VCaP (cell line): Measurements from ENCODE around the gene GRAMD2A.
A peak's percentile ranks its signal among the peaks of the same experiment; 100 is the strongest.

ENCODE experiments used
- H3K27ac ChIP-seq: fragments of 450-650 bp; 2 replicates; pipeline ENCODE4 v1.5.1; 2017
- TF ChIP-seq, protein P1 (sequence below): fragments of 450-650 bp; conservative IDR thresholded peaks from 2 replicates; pipeline ENCODE4 v1.5.1; 2017; ENCODE audit warnings: mild to moderate bottlenecking, moderate library complexity

The GRAMD2A gene

DNA sequence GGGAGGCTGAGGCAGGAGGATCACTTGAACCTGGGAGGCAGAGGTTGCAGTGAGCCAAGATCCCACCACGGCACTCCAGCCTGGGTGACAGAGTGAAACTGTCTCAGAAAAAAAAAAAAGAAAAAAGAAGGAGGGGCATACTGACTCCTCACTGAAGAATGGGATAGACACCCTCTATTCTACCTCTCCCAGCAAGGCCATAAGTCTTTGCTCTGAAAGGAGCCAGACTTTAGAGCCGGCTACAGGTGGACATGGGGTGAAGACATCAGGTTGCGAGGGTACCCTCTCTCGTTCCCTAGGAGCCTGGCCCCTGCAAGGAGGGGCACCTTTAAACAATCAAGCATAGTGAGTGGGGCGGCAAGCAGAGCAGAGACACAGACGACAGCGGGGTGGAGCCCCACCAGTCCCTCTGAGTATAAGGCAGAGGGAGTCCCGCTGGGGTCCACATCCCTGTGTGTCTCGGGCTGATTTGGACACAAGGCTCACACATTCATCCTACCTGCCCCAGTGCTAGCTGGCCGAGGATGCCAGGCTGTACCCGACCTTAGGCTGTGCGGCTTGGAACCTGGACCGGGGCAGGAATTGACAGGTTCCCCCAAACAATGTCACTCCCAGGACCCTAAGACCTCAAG lies 1.1 kb downstream of the GRAMD2A start:
- TF ChIP-seq, protein P1, sequence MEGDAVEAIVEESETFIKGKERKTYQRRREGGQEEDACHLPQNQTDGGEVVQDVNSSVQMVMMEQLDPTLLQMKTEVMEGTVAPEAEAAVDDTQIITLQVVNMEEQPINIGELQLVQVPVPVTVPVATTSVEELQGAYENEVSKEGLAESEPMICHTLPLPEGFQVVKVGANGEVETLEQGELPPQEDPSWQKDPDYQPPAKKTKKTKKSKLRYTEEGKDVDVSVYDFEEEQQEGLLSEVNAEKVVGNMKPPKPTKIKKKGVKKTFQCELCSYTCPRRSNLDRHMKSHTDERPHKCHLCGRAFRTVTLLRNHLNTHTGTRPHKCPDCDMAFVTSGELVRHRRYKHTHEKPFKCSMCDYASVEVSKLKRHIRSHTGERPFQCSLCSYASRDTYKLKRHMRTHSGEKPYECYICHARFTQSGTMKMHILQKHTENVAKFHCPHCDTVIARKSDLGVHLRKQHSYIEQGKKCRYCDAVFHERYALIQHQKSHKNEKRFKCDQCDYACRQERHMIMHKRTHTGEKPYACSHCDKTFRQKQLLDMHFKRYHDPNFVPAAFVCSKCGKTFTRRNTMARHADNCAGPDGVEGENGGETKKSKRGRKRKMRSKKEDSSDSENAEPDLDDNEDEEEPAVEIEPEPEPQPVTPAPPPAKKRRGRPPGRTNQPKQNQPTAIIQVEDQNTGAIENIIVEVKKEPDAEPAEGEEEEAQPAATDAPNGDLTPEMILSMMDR, result no peak
- H3K27ac ChIP-seq, result no peak overlapping the region

DNA sequence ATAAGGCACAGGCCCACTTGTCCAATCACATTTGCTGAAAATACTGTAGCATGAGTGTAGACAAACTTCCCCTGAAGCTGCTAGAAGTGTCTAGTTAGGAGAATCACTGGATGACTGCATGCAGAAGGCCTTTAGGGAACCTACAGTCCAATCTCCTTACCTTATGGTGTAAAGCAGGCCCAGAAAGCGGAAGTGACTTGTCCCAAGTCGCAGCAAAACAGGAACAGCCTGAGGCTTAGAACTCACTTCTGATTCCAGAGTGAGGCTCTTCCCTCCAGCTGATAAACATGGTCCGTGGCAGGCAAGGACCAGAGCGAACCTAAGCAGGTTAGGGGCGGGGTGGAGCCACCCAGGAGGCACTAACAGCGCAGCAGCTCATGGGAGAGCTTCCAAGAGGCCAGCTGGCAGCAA lies 2.5 kb downstream of the GRAMD2A start:
- TF ChIP-seq, protein P1, result no peak
- H3K27ac ChIP-seq, result peak overlapping the region; percentile 21; the same call in 1 of the 2 replicates

DNA sequence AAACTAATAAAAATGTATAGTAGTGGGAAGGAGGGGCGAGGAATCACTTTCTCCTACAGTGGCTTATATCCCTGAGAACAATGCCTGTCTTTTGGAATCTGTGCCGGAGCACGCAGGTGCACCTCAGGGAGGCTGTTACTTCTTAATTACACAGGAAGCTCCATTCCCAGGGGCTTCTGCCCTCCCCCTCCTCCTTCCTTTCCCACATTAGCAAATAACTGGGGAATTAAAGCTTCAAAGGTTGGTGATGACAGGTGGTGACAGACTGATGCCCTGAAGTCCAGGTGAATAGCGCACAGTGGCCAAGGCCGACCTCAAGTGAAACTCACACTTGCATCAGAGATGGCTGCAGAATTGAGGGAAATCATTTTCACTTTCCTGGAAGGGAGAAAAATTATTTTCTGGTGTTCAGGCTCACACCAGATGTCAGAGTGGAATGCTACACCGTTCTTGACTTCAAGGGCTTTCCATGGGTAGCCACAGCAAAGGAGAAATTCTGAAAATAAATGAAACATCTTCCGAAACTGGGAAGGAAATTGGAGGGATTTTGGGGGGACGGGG lies 3.7 kb downstream of the GRAMD2A start:
- TF ChIP-seq, protein P1, result no peak
- H3K27ac ChIP-seq, result no peak overlapping the region

DNA sequence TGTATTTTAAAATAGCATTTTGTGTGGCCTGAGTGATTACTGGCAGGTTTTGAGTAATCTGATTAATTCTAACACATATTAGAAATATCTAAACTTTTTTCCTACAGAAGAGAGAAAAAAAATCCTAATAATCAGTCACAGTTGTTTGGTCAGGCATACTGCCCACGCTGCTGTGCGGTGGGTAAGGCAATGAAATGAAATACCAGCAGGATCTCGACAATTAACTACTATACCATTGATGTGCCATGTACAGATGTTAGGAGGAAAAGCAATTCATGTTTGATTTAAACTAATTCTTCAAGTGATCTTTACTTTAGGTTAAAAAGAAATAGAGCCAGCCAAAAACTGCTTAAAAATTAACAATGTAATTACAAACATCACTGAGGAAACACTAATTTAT lies 5.2 kb downstream of the GRAMD2A start:
- no peak overlapping the region for H3K27ac ChIP-seq
- TF ChIP-seq, protein P1, result no peak

- TF ChIP-seq, protein P1, result no peak
- H3K27ac ChIP-seq, result no peak overlapping the region
Observed at GRCh38 chr15:72189250-72189902, 8.2 kb downstream of the GRAMD2A start.

GRCh38 chr15:72184165-72184811 lies 13.3 kb downstream of the GRAMD2A start:
- H3K27ac ChIP-seq, result peak overlapping the region; percentile 50; the same call in 1 of the 2 replicates
- TF ChIP-seq, protein P1, result no peak

DNA sequence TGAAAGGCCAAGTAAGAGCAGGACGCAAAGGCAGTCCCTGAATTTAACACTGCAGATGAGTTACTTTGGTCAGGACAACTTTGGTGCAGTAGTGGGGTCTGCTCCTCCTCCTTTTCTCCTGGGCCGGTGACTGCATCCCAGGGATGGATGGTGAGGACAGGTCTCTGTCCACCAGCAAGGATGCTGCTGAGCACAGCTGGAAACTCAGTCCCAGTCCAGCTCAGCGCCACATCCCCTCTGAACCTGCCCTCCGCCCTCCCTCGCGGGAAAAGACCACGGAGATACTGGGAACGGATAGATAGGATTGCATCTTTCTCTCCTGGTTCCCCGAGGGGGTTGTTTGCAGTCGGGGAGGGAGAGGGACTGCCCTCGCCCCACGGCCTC lies 13.8 kb downstream of the GRAMD2A start:
- TF ChIP-seq, protein P1, result no peak

More for the DNA sequence above, 13.8 kb downstream of the GRAMD2A start:
- peak overlapping the region; percentile 50; the same call in 1 of the 2 replicates for H3K27ac ChIP-seq
